Astrocyte of the cerebellum (primary cell): ENCODE data around the gene ANKHD1.

Source experiments
- DNase-seq: peaks from one replicate; pipeline ENCODE4 v3.0.0-alpha.2; 2011; ENCODE audit warnings: low read depth
- H3K4me3 ChIP-seq: 2 replicates; pipeline ENCODE4 v1.5.1; 2011; ENCODE audit warnings: mild to moderate bottlenecking, low read depth, low read length, moderate library complexity
- in situ Hi-C: cut with HindIII; loops from 2 replicates; pipeline ENCODE4 v1.10.0; 2017; ENCODE audit warnings: low sequenced_read_pairs
- TF ChIP-seq, protein P1 (sequence below): IDR thresholded peaks from 2 replicates; pipeline ENCODE4 v1.5.1; 2012; ENCODE audit warnings: low read length, low read depth, moderate library complexity, mild to moderate bottlenecking; ENCODE audit errors: missing control alignments

ANKHD1 gene

GRCh38 chr5:140587495-140587894 is 185.9 kb downstream of the ANKHD1 start:
- in situ Hi-C loops = no loop called here
- H3K4me3 ChIP-seq = no peak overlapping the region
- TF ChIP-seq, protein P1, sequence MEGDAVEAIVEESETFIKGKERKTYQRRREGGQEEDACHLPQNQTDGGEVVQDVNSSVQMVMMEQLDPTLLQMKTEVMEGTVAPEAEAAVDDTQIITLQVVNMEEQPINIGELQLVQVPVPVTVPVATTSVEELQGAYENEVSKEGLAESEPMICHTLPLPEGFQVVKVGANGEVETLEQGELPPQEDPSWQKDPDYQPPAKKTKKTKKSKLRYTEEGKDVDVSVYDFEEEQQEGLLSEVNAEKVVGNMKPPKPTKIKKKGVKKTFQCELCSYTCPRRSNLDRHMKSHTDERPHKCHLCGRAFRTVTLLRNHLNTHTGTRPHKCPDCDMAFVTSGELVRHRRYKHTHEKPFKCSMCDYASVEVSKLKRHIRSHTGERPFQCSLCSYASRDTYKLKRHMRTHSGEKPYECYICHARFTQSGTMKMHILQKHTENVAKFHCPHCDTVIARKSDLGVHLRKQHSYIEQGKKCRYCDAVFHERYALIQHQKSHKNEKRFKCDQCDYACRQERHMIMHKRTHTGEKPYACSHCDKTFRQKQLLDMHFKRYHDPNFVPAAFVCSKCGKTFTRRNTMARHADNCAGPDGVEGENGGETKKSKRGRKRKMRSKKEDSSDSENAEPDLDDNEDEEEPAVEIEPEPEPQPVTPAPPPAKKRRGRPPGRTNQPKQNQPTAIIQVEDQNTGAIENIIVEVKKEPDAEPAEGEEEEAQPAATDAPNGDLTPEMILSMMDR = no peak
- DNase-seq = no peak

DNA sequence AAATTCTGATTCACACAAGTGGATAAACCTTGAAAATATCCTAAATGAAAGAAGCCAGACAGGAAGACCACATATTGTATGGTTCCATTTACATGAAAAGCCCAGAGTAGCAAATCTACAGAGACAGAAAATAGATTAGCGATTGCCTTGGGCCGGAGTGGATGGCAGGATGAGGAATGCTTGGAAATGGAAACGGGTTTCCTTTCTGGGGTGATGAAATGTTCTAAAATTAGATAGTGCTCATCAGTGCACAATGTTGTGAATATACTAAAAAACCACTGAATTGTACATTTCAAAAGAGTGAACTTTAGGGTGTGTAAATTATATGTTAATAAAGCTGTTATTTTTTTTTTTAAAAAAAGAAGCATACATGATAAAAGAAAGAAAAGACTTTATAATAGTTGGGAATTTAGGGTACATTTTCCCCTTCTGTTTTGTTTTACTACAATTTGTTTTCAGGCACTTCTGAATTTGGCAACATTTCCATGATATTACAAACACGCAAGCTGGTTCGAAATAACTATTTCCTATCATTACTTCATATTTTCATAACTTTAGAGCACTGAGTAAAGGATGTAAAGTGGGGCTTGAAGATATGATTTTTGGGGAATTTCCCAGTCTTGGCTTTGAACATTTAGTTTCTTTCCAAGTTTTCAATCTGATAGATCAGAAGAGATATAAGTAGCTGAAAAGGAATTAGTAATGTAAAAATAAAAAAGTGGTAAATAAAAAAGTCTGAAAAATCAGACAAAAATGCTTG is 186.9 kb downstream of the ANKHD1 start:
- in situ Hi-C loops = no loop called here
- TF ChIP-seq, protein P1 = no peak
- H3K4me3 ChIP-seq = no peak overlapping the region
- DNase-seq = no peak
